ENCODE data around the gene MRC1.
"Not testable (repeated sequence)": the region's sequence is repeated elsewhere in the genome, so short reads cannot be mapped to it uniquely, and the experiment has no call there.

- TF ChIP-seq ZNF274 (IDR thresholded peaks at IDR 0.05; ENCODE audit: low read depth, low read length); SUZ12 (IDR thresholded peaks at IDR 0.05; ENCODE audit: extremely low read depth, insufficient read depth, insufficient read length): not testable (repeated sequence)
Measured at GRCh38 chr10:17950269-17950668, 141.1 kb downstream of the MRC1 start.
